Measurements from ENCODE around the gene RXYLT1. TPM values are rescaled to one million over a fixed set of nuclear protein-coding genes. Genes with fewer than 3 reads are reported as not detected.
"Not testable (repeated sequence)": the region's sequence is repeated elsewhere in the genome, so short reads cannot be mapped to it uniquely, and the experiment has no call there.

Gene RXYLT1, protein sequence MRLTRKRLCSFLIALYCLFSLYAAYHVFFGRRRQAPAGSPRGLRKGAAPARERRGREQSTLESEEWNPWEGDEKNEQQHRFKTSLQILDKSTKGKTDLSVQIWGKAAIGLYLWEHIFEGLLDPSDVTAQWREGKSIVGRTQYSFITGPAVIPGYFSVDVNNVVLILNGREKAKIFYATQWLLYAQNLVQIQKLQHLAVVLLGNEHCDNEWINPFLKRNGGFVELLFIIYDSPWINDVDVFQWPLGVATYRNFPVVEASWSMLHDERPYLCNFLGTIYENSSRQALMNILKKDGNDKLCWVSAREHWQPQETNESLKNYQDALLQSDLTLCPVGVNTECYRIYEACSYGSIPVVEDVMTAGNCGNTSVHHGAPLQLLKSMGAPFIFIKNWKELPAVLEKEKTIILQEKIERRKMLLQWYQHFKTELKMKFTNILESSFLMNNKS
- 7.3 and 9.1 TPM in 2 replicates for total RNA-seq

GRCh38 chr12:63779498-63780481 lies at the start of gene RXYLT1:
Gene RXYLT1 (plus strand): TSS chr12:63779909. CDS start chr12:63779961, 52 bp downstream.
- DNase-seq (ENCODE audit: low read depth in 2 of 2): peak; percentile 36 to 78

DNA sequence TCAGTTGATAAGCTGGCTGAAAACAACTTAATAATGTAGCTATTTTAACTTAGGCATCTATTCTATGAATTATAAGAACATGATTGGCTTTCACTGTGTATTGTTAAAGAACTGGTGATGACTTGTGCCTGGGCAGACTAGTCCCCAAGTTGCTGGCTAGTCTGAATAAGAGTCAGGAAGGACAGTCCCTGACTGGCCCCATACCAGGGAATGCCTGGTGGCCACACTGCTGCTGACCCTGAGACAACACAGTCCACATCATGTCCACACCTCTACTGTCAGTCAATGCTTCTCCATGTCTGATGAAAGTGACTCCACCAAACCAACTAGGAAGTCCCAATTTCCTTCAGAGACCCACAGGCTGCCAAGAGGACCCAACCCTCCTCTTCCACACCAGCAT lies 46.9 kb upstream of the RXYLT1 start:
- DNase-seq (ENCODE audit: low read depth in 2 of 2): not testable (repeated sequence)

DNA sequence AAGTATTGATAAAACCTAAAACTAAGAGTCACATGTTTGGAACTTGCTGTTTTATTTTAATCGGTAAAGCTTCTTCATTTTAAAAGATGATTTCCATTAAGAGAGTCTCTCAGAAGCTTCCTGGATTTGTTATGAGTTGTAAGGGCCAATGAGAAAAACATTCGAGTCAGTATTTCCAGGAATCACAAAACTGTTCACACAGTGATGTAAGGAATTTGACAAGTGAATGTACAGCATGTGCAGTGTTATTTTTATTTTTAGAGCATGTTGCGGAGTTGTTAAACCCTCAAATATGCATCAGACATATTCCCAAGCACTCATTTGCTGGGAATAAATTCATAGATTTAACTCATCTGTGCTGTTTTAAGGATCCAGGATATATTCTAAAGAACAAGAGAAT lies 46.1 kb upstream of the RXYLT1 start:
- DNase-seq (ENCODE audit: low read depth in 2 of 2): not testable (repeated sequence)

DNA sequence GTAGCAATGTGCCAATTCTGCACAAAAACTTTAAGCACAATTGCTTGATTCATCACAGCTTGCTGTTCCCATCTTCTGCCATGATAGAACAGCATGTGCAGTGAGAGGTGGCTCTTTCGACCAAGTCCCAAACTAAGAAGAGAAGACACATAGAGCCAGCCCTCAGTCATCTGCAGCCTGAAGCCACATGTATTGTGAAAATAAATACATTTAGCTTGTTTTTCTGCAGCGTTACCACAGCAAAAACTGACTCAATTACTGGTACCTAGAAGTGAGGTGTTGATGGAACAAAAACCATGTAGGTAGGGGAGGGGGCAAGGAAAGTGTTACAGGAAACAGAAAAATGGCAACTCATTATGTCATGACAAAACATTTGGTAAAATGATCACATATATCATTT lies 39.2 kb upstream of the RXYLT1 start:
- DNase-seq (ENCODE audit: low read depth in 2 of 2): not testable (repeated sequence)

- DNase-seq (ENCODE audit: low read depth in 2 of 2): not testable (repeated sequence)
These were observed 38.3 kb upstream of the RXYLT1 start for GRCh38 chr12:63741431-63741830.

DNA sequence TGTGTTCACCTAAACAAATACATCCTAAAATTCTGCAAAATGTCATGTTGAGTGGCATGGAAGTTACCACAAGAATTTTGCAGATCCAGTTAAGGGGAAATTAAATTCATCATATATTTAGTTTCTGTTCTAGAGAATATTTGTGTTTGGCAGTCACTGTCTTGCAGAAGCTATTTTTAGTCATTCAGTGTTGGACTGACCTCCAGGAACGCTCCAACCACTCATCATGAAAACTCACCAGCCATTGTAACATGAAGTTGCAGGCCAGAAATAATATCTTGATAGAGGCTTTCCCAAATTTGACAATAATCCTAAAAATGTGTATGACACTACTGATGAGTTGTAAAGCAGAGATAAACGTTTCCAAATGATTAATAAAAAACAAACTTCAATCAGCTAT lies 35.6 kb upstream of the RXYLT1 start:
- DNase-seq (ENCODE audit: low read depth in 2 of 2): not testable (repeated sequence)

GRCh38 chr12:63746470-63746869 lies 33.2 kb upstream of the RXYLT1 start:
- not testable (repeated sequence) for DNase-seq (ENCODE audit: low read depth in 2 of 2)

DNA sequence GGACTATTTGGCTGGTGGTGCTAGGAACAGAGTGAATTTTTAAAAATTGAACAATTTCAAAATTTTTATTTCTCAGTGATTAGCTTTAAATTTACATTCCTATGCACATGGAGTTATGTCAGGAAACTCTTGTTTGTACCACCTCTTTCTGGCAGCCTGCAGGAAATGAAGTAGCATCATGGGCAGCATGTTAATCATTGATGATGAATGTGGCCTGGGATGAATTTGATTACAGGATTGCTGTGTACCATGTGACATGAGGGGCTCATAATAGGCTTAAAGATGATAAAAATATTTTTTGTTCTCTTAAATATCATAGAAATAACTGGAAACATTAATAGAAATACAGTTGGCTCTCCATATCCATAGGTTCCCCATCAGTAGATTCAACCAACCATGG lies 32.6 kb upstream of the RXYLT1 start:
- not testable (repeated sequence) for DNase-seq (ENCODE audit: low read depth in 2 of 2)

DNA sequence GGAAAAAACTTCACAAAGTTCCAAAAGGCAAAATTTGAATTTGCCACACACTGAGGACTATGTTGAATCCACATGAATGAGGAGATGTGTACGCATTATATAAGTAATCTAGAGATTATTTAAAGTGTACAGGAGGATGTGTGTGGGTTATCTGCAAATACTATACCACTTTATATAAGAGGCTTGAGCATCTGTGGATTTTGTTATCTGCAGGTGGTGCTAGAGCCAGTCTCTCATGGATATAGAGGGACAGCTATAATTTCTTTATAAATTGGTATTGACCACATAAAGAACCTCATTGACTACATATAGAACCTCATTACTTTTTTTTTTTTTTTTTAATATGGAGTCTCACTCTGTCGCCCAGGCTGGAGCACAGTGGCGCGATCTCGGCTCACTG lies 32.2 kb upstream of the RXYLT1 start:
- DNase-seq (ENCODE audit: low read depth in 2 of 2): no peak

DNA sequence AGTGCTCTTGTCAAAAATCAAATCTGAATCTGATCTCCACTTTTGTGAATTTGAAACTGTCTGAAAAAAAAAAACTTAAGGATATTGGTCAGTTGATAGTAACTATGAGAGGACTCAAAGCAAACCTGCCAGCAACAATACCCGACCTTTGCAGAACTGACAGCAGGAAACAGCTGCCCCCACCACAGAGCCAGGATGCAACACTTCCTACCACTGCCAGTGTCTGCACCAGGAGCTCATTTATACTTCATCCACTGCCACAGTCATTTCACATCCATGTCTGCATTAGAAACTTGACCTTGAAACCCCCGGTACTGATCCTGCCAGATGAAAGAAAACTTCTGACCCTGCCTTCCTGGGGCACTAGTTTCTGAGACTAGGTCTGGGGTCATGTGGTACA lies 27.4 kb upstream of the RXYLT1 start:
- no peak for DNase-seq (ENCODE audit: low read depth in 2 of 2)

DNA sequence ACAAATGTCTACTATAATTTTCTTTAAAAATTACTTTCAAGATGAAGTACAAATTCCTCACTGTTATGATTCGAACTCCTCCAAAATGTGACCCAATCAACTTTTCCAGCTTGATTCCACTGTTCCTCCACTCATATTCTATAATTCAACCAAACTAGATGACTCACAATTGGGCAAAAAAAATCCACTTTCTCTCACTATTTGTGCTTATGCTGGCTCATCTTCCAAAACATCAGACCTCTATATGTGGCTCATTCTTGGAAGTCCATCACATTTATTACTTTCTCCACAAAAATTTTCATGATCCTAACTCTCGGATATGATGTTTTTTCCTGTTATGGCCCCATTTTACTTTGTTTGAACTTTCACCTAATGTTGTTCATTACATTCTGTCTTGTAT lies 26.9 kb upstream of the RXYLT1 start:
- no peak for DNase-seq (ENCODE audit: low read depth in 2 of 2)

DNA sequence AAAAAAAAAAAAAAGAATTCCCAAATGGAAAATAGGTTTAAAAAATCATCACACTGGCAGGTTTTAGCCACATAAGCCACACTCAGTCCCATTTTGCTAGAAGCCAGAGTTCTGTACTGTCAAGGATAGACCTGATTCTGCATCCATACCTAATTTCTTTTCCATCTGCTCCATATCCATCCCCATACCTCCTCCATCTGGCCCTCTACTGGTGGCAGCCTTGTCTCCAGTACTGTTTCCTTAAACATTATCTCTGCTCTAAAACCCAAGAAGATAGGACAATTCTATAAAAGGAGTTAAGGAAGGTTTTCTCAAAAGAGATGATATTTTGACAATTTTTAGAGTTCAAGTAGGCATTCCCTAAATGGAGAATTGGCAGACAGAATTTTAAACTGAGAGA lies 26.0 kb upstream of the RXYLT1 start:
- DNase-seq (ENCODE audit: low read depth in 2 of 2): no peak

GRCh38 chr12:63764481-63764880 lies 15.2 kb upstream of the RXYLT1 start:
- DNase-seq (ENCODE audit: low read depth in 2 of 2): no peak

GRCh38 chr12:63766498-63766897 lies 13.2 kb upstream of the RXYLT1 start:
- no peak for DNase-seq (ENCODE audit: low read depth in 2 of 2)

DNA sequence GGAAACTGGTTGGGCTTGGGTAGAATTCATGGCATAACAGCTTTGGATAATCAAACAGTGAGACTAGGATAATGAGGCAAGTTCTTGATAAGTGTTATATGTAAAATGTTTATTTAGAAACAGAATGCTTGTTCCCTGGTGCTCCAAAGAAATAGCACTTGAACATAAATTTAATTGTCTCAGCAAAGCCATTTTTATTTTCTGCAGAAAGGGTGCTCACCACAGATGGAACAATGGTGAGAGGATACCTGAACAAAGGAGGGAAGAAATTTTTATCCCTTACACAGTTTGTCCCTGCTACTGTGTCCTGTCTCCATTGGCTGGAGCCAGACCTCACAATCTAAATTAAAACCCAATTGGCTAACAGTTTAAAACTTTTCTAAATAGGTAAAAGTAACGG lies 9.3 kb upstream of the RXYLT1 start:
- no peak for DNase-seq (ENCODE audit: low read depth in 2 of 2)

GRCh38 chr12:63777340-63777739 lies 2.4 kb upstream of the RXYLT1 start:
- DNase-seq (ENCODE audit: low read depth in 2 of 2): no peak

DNA sequence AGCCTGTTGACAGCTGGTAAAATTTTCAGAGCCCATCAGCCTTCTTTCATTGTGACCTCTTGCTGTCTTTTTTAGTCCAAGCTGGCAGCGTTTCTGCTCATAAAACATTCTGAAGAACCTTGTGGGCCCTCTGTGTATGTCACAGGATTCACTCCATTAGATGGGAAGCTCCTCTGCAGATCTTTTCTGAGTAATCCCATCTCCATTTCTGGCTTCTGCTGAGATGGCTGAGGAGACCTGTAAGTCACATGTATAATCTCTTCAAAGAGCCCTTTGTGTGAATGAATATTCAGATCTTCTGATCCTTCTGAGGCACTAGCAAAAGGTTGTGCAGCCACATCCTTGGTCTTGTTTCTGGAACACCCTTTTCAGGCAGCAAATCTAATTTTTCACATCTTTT lies 2.8 kb downstream of the RXYLT1 start:
- no peak for DNase-seq (ENCODE audit: low read depth in 2 of 2)

- no peak for DNase-seq (ENCODE audit: low read depth in 2 of 2)
These were observed 7.6 kb downstream of the RXYLT1 start for GRCh38 chr12:63787306-63787705.

GRCh38 chr12:63790608-63790945 lies 10.9 kb downstream of the RXYLT1 start:
- no peak for DNase-seq (ENCODE audit: low read depth in 2 of 2)

DNA sequence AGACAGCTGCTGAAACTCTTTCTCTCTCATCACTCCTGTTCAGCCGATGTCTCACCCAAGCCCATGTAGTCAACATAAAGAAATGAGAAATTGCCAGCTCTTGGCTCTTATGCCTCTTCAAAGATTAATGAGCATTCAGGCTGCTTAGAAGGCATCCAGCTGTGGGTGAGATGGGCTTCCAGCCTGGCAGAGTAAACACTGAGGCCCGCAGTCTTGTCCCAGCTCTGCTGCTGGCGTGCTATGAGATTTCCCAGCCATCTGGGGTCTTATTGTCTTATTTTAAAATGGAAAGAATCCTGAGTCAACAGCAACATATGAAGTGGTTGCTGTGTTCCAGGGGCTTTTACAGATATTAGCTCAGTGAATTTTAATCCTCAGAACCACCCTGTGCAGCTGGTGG lies 12.6 kb downstream of the RXYLT1 start:
- DNase-seq (ENCODE audit: low read depth in 2 of 2): no peak

DNA sequence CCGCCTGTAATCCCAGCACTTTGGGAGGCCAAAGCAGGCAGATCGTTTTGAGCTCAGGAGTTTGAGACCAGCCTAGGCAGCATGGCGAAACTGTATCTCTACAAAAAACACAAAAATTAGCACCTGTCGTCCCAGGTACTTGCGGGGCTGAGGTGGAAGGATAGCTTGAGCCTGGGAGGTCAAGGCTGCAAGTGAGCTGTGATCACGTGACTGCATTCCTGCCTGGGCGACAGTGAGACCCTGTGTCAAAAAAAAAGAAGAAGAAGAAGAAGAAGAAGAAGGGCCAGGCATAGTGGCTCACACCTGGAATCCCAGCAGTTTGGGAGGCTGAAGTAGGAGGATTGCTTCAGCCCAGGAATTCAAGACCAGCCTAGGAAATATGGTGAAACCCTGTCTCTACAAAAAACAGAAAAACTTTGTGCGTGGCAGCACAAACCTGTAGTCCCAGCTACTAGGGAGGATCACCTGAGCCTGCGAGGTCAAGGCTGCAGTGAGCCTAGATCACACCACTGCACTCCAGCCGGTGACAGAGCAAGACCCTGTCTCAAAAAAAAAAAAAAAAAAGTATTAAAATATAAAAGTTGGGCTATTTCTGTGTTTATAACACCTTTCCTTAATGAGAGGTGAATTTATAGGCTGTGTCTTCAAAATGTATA lies 15.5 kb downstream of the RXYLT1 start:
- no peak for DNase-seq (ENCODE audit: low read depth in 2 of 2)

DNA sequence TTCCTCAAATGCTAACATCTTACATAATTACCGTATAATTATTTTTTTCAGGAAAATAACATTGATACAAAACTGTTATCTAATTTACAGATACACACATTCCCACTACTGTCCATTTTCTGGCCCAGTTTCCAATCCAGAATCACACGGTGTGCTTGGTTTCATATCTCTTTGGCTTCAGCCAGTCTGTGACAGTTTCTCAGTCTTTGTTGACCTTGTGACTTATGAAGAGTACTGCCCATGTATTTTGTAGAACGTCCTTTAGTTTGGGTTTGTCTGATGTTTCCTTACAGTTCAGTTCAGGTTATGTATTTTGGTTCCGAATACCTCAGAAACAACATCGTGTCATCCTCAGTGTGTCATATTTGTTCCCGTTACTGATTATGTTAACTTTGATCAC lies 16.2 kb downstream of the RXYLT1 start:
- DNase-seq (ENCODE audit: low read depth in 2 of 2): no peak

Measured in dermis microvascular lymphatic vessel endothelial cell (primary cell).